Fibroblast of the aortic adventitia (primary cell): ENCODE data around the gene VPS37B. TPM values are rescaled to one million over a fixed set of nuclear protein-coding genes. Genes with fewer than 3 reads are reported as not detected.

ENCODE experiments used
- DNase-seq: peaks from one replicate; pipeline ENCODE4 v3.0.0-alpha.2; 2010; ENCODE audit warnings: low read depth
- H3K4me3 ChIP-seq: 2 replicates; pipeline ENCODE4 v1.5.1; 2011; ENCODE audit warnings: low read depth, mild to moderate bottlenecking, control low read depth, low read length, moderate library complexity
- total RNA-seq: library from RNA; depleted of rRNA; stranded (reverse); fragments of >200 nt; gene quantifications from 2 replicates; pipeline ENCODE4 v1.2.3, GENCODE V29; 2012; ENCODE audit warnings: low replicate concordance
- TF ChIP-seq, protein P1 (sequence below): IDR thresholded peaks from 2 replicates; pipeline ENCODE4 v1.5.1; 2011; ENCODE audit warnings: mild to moderate bottlenecking, low read length, control low read depth, inconsistent platforms; ENCODE audit not compliant: insufficient read depth

VPS37B gene
- total RNA-seq, 1 donor, result 17.8 TPM

DNA sequence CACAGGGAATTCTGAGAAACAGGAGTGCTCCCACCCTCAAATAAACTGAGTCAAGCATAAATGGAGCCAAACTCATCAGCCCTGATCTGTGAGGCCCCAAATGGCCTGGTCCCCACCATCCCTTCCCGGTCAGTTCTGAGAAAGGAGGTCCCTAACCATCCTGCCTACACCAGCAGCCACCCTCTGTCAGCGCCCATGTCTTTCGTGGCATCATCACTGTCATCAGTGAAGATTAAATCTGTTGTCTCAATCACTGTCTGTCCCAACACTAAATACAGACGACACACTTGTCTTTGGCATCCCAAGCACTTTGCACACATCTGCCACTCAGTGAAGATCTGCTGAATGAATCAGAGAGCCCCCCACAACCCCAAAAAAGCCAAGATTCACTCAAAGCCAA is 22.4 kb downstream of the VPS37B start:
- H3K4me3 ChIP-seq, result no peak overlapping the region
- DNase-seq, result no peak
- TF ChIP-seq, protein P1, sequence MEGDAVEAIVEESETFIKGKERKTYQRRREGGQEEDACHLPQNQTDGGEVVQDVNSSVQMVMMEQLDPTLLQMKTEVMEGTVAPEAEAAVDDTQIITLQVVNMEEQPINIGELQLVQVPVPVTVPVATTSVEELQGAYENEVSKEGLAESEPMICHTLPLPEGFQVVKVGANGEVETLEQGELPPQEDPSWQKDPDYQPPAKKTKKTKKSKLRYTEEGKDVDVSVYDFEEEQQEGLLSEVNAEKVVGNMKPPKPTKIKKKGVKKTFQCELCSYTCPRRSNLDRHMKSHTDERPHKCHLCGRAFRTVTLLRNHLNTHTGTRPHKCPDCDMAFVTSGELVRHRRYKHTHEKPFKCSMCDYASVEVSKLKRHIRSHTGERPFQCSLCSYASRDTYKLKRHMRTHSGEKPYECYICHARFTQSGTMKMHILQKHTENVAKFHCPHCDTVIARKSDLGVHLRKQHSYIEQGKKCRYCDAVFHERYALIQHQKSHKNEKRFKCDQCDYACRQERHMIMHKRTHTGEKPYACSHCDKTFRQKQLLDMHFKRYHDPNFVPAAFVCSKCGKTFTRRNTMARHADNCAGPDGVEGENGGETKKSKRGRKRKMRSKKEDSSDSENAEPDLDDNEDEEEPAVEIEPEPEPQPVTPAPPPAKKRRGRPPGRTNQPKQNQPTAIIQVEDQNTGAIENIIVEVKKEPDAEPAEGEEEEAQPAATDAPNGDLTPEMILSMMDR, result no peak

DNA sequence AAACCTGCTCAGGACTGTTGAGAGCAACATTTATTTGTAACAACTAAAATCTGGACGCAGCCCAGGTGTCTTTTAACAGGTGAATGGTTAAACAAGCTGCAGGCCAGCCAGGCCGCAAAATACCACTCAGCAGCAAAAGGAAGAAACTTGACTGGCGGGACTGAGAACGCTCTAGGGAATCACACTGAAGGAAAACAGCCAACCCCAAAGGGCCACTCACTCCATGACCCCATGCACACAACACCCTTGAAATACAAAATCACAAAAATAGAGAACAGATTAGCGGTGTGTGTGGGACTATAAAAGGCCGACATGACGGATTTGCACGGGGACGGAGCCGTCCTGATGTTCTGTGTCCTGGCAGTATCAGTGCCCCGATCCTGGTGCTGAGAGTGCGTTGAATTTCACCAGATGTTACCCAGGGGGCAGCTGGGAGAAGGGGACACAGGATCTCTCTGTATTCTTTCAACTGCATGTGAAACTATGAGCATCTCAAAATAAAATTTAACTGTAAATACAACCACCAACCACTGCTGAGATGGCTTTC is 23.0 kb downstream of the VPS37B start:
- no peak overlapping the region for H3K4me3 ChIP-seq
- DNase-seq, result no peak
- TF ChIP-seq, protein P1, result no peak

DNA sequence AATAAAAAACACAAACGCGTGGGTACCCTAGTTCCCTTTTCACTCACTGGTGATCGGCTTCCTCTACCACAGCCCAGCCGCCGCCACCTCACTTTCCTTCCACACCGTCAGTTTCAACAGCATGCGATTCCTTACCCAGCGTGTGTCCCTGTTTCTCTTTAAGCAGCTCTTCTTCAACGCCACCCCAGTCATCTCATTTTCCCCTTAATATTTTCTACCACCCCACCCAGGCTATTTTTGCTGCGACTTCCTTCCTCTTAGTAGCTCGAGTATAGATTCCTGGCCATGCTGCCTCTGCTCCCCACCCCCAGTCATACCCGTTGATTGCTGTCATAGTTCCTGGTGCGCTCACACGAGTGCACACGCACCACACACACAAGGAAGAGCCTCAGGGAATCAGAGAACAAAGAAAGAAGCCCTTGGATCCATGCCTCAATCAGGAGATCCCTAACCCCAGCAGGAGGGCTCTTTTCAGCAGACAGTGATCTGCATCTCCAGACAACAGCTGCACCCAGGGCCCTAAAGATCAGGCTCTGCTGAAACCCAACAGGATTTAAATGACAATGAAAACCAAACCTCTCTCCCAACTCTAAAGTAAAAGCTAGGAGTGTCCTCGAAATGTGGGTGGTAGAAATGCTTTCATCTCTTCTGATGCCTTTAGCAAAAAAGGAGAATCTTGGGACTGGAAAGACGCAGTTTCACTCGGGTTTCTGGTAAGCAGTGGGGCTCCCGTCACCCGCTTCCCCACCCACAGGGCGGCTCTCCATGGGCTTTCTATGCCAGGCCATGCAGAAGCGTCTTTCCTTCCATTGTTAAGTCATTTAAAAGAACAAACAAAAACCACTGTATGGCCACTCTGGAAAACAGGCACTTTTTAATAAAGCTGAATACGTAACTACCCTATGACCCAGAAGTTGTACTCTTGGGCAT is 23.8 kb downstream of the VPS37B start:
- peak overlapping the region; percentile 47 for H3K4me3 ChIP-seq
- TF ChIP-seq, protein P1, result no peak
- peak; percentile 75 for DNase-seq

DNA sequence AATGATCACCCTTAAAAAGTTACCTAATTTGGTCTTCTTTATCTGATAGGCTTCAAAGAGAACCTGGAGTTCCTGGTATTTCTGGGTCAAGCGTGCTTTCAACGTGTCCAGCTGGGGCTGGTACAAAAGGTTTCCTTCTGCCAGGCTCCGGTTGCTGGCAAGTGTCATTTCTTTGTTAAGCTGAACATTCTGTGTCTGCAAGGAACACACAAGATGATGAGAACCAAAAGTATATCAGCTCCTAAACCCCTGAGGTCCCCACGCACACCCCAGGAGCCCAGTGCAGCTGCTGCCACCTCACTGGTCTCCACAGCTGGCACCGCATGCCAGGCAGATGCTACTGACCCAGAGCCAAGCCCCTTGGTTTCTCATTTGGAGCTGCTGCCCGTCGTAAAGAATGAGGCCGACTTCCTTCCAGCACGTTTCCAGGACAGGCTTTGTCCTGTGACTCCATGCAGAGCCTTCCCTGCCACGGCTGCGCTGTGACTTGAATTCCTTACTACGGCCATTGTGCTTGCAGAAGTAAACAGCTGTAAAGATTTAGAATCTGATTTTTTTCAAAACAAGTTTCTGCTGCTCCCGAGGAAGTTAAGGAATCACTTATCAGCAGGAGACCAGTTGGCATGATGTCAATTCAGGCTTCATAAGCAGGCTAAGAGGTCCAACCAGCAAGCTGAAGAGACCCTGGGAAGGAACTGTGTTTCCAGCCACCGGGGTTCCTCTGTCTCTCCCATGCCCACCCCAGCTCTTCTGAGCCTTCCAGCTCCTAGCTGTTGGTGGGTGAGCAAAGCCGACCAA is 24.9 kb downstream of the VPS37B start:
- peak overlapping the region; percentile 47 for H3K4me3 ChIP-seq
- peak; percentile 76 for DNase-seq
- TF ChIP-seq, protein P1, result no peak

DNA sequence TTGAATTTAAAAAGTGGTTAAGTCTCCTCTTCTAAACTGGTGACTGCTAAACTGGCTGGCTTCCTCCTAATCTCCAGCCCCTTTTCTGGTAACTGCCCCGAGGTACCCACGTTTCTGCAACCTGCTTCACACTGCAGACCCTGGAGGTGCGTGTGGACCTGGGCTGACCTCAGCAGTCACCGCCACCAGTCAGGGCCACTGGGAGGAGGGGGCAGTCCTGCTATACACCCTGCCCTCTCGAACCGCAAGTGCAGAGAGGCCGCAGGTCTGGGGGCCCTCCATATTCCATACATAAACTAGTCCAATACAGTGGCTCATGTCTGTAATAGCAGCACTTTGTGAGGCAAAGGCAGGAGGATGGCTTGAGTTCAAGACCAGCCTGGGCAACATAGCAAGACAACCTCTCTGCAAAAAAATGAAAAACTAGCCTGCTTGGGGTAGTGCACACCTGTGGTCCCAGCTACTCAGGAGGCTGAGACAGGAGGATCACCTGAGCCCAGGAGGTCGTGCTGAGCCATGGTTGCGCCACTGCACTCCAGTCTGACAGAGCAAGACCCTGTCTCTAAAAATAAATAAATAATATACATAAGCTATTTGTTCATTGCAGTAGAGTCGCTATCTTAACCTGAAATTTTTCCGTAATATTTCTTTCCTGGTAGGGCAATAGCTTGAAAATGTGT is 25.6 kb downstream of the VPS37B start:
- no peak overlapping the region for H3K4me3 ChIP-seq
- TF ChIP-seq, protein P1, result no peak
- no peak for DNase-seq

DNA sequence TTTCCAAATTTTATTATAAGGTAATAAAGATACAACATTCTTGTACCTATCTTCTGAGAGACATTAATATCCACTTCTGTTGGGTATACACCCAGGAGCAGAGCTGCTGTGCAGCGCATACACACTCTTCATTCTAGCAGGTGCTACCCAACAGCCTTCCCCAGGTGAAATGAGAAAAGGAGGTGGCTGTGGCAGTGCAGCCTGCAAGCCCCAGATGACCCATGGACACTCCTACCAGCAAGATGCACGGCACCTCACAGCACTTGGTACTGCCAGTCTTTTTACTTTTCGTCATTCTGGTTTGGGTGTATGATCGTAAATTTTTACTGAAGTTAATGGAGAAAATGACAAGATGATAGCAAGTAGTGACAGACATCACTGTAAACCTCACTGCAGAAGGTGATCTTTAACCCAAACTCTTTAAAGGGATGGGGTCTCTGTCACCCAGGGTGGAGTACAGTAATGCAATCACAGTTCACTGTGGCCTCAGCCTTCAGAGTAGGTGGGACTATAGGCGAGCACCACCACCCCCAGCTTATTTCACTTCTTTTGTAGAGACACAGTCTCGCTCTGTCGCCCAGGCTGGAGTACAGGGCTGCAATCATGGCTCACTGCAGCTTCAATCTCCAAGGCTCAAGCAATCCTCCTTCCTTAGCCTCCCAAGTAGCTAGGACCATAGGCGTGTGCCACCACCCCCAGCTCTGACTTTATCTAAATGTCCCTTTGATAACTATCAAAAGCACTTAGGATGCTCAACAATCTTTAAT is 26.5 kb downstream of the VPS37B start:
- no peak for DNase-seq
- TF ChIP-seq, protein P1, result no peak
- H3K4me3 ChIP-seq, result no peak overlapping the region
